Heart right ventricle (tissue), 16 donors: ENCODE results near the gene ANKRD42. TPM values are rescaled to one million over a fixed set of nuclear protein-coding genes. Genes with fewer than 3 reads are reported as not detected.

Experiments used
- ATAC-seq, 8 donors: fragments of 200-7000 bp; cut with Tn5 transposase; one replicate each; pipeline ENCODE4 v1.9.1; 2020; ENCODE audit warnings: mild to moderate bottlenecking in 8 of 8, moderate library complexity in 8 of 8, moderate number of reproducible peaks in 1 of 8
- DNase-seq, 2 donors: peaks; one replicate each; pipeline ENCODE4 v3.0.0-alpha.2; 2020
- H3K27ac ChIP-seq, 10 donors: fragments of 200-600 bp; sonication (generic) in 2 of 10; one replicate each; pipeline versions ENCODE4 v1.5.0 to v1.8.0; 2020 to 2022; ENCODE audit warnings: mild to moderate bottlenecking in 3 of 10
- H3K27me3 ChIP-seq, 7 donors: fragments of 200-600 bp; one replicate each; pipeline ENCODE4 v1.8.0; 2021 to 2022; ENCODE audit warnings: mild to moderate bottlenecking in 2 of 7
- H3K36me3 ChIP-seq, 9 donors: fragments of 200-600 bp; sonication (generic) in 1 of 9; one replicate each; pipeline versions ENCODE4 v1.5.0 to v1.8.0; 2020 to 2022; ENCODE audit warnings: mild to moderate bottlenecking in 2 of 9
- H3K4me1 ChIP-seq, 9 donors: fragments of 200-600 bp; sonication (generic) in 1 of 9; one replicate each; pipeline versions ENCODE4 v1.5.0 to v1.8.0; 2020 to 2022; ENCODE audit warnings: mild to moderate bottlenecking in 4 of 9
- H3K4me3 ChIP-seq, 10 donors: fragments of 200-600 bp; sonication (generic) in 2 of 10; one replicate each; pipeline versions ENCODE4 v1.5.0 to v1.8.0; 2020 to 2022; ENCODE audit warnings: mild to moderate bottlenecking in 7 of 10, moderate library complexity in 2 of 10
- H3K9me3 ChIP-seq, 11 donors: fragments of 200-600 bp in 10 of 11; sonication (generic) in 2 of 11; one replicate each; pipeline versions ENCODE4 v1.5.0 to v1.8.0; 2013 to 2022; ENCODE audit warnings: mild to moderate bottlenecking in 2 of 11, control low read depth in 1 of 11, moderate library complexity in 1 of 11
- WGBS, 2 donors: extraction: QIAGEN DNeasy Blood & Tissue Kit; methylation state at CpG; one replicate each; pipeline ENCODE4 v1.1.7; 2013; ENCODE audit warnings: inconsistent platforms in 1 of 2; 5-methylcytosine and 5-hydroxymethylcytosine counted together
- intact Hi-C, 10 donors: fragments of 100-400 bp; cut with DNase I; formaldehyde crosslinking; loops; one replicate each; pipeline versions ENCODE4 v1.11.1 to v1.14.2; 2022
- polyA plus RNA-seq, 2 donors: library from polyadenylated mRNA; stranded (reverse); fragments of 200-250 nt; gene quantifications; one replicate each; pipeline ENCODE4 v1.2.3, GENCODE V29; 2013
- total RNA-seq, 10 donors: library from RNA; stranded (reverse); fragmentation: NEBNext Ultra II Directional in 3 of 10; extraction: Animal tissue kit (Norgen Biotek cat#: 25700) in 3 of 10; gene quantifications; one replicate each; pipeline versions ENCODE4 v1.2.1 to v1.2.4, GENCODE V29; 2021 to 2023
- TF ChIP-seq, protein P1 (sequence below), 9 donors: fragments of 200-600 bp; sonication (generic) in 2 of 9; IDR thresholded peaks; one replicate each; pipeline versions ENCODE4 v1.5.0 to v1.8.0; 2021 to 2022; ENCODE audit warnings: antibody characterized with exemption in 9 of 9, mild to moderate bottlenecking in 5 of 9, moderate library complexity in 1 of 9
- donor health status: Arrhythmogenic right ventricular cardiomyopathy.
- donor health status: ischemic (EF 13 %, LVEDD 7.1; RV severe dilation, severe dysfunction).
- donor health status: healthy with polysubstance abuse.
- donor health status: DM: no; HTN: yes; CAD: no.
- donor health status: DM: no; HTN: no; CAD: no.
- donor health status: ischemic (EF 25% LVEDD 6.9; RV normal size, moderate dysfunction).
- donor health status: ischemic (EF 25% LVEDD 5.7; RV mildly dilated, moderate dysfunction).
- donor health status: healthy.
- donor health status: DM: yes; HTN: yes; CAD: no.
- donor health status: Ischemic cardiomyopathy.
- donor health status: ischemic (EF 35%, LVEDD 5.7; RV mildly dilated, moderate dysfunction).
- donor health status: nonischemic (EF 11% LVEDD 7.7; RV severe dilation, severe dysfunction).
- donor health status: DM: yes; HTN: yes; CAD: no.
- donor health status: PGD.
- donor health status: ischemic (EF 29% LVEDD 5.4; RV normal size, mild dysfunction).
- donor health status: nonischemic (EF 23%, LVEDD 6.1; RV moderate dilation, normal function).

The ANKRD42 gene
- total and polyA plus RNA-seq, 12 donors, result 2.0 to 10.7 (median 5.7) TPM

DNA sequence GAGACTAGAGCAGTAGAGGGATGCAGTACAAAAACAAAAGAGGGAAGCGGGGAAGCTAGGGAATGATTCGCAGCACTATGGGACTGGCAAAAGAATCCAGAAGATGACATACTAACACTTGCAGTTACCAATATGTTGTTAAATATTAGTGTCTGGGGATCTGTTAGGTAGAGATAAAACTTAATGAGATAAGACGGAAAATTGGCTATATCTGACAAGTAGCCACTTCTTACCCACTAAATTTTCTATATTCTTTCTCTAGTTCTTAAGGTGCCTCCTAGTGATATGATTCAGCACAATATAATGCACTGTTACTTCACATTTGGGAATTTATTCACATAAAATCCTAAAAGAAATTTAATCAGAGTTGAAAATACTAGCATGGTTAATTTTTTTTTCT is 61.9 kb downstream of the ANKRD42 start:
- peaks cover 0 to 8% (median 0%) of the 10 kb centered on the region in 9 donors for H3K4me1 ChIP-seq
- TF ChIP-seq, protein P1, sequence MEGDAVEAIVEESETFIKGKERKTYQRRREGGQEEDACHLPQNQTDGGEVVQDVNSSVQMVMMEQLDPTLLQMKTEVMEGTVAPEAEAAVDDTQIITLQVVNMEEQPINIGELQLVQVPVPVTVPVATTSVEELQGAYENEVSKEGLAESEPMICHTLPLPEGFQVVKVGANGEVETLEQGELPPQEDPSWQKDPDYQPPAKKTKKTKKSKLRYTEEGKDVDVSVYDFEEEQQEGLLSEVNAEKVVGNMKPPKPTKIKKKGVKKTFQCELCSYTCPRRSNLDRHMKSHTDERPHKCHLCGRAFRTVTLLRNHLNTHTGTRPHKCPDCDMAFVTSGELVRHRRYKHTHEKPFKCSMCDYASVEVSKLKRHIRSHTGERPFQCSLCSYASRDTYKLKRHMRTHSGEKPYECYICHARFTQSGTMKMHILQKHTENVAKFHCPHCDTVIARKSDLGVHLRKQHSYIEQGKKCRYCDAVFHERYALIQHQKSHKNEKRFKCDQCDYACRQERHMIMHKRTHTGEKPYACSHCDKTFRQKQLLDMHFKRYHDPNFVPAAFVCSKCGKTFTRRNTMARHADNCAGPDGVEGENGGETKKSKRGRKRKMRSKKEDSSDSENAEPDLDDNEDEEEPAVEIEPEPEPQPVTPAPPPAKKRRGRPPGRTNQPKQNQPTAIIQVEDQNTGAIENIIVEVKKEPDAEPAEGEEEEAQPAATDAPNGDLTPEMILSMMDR (IDR thresholded peaks at IDR 0.05), result no peak
- no peak overlapping the region for H3K4me3 ChIP-seq
- H3K27me3 ChIP-seq, result no peaks in the 10 kb centered on the region
- WGBS, 2 donors, result 88 to 91% methylated on average over 3 of the region's 3 CpGs
- intact Hi-C loops, result loop anchor here in 3 of 10 donors (10.0 kb wide), 1 partner anchor 541 kb away; no protein-coding TSS in a partner anchor
- peaks cover 0 to 61% (median 0%) of the 10 kb centered on the region in 9 donors for H3K36me3 ChIP-seq
- ATAC-seq, result no peak
- H3K27ac ChIP-seq, result no peak overlapping the region
- DNase-seq, result no peak
- no peaks in the 10 kb centered on the region for H3K9me3 ChIP-seq

DNA sequence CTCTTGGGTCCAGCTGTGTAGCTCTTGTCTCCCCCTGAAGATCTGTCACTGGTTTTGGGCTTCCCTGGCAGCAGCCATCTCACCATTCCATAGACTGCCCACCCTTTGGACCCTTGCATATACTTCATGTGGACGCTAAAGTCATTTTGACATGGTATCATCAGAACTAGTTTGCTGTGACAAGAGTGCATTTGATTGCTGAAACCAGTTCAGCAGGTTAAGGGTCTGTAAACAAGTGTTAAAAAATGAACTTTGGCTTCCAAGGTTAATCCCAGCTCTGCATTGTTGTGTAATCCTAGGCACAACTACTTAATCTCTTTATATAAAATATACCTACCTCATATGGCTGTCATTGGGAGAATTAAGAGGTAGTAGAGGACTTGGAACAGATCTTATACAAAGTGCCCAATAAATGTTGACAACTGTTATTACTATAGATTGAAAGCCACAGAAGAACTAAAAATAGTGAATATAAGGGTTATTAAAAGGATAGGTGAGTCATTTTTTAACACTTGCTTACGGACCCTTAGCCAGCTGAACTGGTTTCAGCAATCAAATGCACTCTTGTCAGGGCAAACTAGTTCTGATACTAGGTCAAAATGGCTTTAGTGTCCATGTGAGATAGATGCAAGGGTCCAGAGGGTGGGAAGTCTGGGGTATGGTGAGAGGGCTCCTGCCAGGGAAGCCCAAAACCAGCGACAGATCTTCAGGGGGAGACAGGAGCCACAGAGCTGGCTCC is 63.3 kb downstream of the ANKRD42 start:
- Histone ChIP-seq H3K27me3 (no peaks in the 10 kb centered on the region), H3K27ac (no peak overlapping the region), H3K4me1 (peaks cover 0 to 8% (median 0%) of the 10 kb centered on the region in 9 donors), H3K9me3 (no peaks in the 10 kb centered on the region), H3K36me3 (peaks cover 0 to 75% (median 4%) of the 10 kb centered on the region in 9 donors), H3K4me3 (no peak overlapping the region)
- DNase-seq (no peak), ATAC-seq (no peak)
- 61 to 74% methylated on average over 3 of the region's 3 CpGs for WGBS, 2 donors
- intact Hi-C loops, result loop anchor here in 3 of 10 donors (10.0 kb wide), 1 partner anchor 542 kb away; no protein-coding TSS in a partner anchor
- TF ChIP-seq, protein P1 (IDR thresholded peaks at IDR 0.05), result no peak

DNA sequence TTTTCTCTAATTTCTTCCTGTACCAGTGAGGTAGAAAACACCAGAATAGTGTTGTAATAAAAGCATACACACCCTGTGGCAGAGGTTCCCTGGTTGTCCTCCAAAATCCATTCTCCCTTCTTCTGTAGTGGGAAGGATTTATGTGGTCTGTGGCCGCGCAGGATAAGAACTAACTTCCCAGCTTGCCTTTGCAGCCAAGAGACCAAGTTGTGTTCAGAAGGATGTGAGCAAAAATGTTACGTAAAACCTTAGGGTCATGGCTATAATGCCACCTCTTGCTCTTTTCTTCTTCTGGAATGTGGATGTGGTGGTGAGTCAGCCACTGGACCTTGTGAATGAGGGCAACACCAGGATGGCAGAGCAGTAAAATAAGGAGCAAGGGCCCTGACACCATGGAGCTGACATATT is 64.3 kb downstream of the ANKRD42 start:
- Histone ChIP-seq H3K27ac (no peak overlapping the region), H3K4me3 (no peak overlapping the region), H3K9me3 (no peaks in the 10 kb centered on the region), H3K36me3 (peaks cover 0 to 75% (median 6%) of the 10 kb centered on the region in 9 donors), H3K4me1 (peaks cover 0 to 8% (median 0%) of the 10 kb centered on the region in 9 donors), H3K27me3 (no peaks in the 10 kb centered on the region)
- intact Hi-C loops, result loop anchor here in 3 of 10 donors (10.0 kb wide), 1 partner anchor 543 kb away; no protein-coding TSS in a partner anchor
- TF ChIP-seq, protein P1 (IDR thresholded peaks at IDR 0.05), result no peak
- ATAC-seq (no peak), DNase-seq (no peak)
- 92 to 98% methylated on average over 3 of the region's 3 CpGs for WGBS, 2 donors

DNA sequence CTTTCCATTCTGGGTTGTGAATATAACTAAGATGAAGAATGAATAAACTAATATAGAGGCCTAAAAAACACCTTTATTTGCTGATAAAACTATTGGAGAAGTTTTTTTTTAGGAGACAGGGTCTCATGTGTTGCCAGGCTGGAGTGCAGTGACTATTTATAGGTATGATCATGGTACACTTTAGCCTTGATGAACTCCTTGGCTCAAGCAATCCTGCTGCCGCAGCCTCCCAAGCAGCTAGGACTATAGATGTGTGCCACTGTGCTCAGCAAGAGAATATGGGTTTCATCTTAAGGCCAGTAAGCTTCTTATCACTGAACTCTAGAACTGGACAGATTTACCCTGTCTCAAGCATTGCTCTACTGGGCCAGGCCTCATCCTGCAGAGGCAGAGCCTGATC is 66.0 kb downstream of the ANKRD42 start:
- Histone ChIP-seq H3K4me1 (peaks cover 0 to 8% (median 0%) of the 10 kb centered on the region in 9 donors), H3K27me3 (no peaks in the 10 kb centered on the region), H3K9me3 (no peaks in the 10 kb centered on the region), H3K27ac (peak overlapping the region in 1 of 10 donors; percentile 26), H3K4me3 (no peak overlapping the region), H3K36me3 (peaks cover 0 to 93% (median 16%) of the 10 kb centered on the region in 9 donors)
- DNase-seq (no peak), ATAC-seq (peak in 7 of 8 donors; percentile 76 to 94 (median 85))
- 50 to 63% methylated on average over 1 of the region's 1 CpG for WGBS, 2 donors
- intact Hi-C loops, result loop anchor here in 3 of 10 donors (10.0 kb wide), 1 partner anchor 545 kb away; no protein-coding TSS in a partner anchor
- TF ChIP-seq, protein P1 (IDR thresholded peaks at IDR 0.05), result no peak
